Measurements from ENCODE around the gene G6PC2. TPM values are rescaled to one million over a fixed set of nuclear protein-coding genes. Genes with fewer than 3 reads are reported as not detected.
A peak's percentile ranks its signal among the peaks of the same experiment; 100 is the strongest.

The G6PC2 gene
- total RNA-seq, 5 donors from 2014 or later (not counting 1 experiment from before 2014, with no cell fraction given): not detected

GRCh38 chr2:168945508-168945907, 44.4 kb downstream of the G6PC2 start:
- H3K4me3 ChIP-seq (ENCODE audit: control insufficient read depth in 1 of 2, extremely low read depth in 1 of 2, low read length in 1 of 2): no peak overlapping the region
- H3K27me3 ChIP-seq (replicated peaks in 1 of 2; ENCODE audit: control insufficient read depth in 2 of 2, extremely low read depth in 1 of 2, insufficient read depth in 2 of 2, low read length in 1 of 2): no peaks in the 10 kb centered on the region
- no peak overlapping the region for H3K27ac ChIP-seq (ENCODE audit: low read length)
- peaks cover 4 to 7% of the 10 kb centered on the region in 2 donors for H3K27me3 Mint-ChIP-seq
- H3K4me3 Mint-ChIP-seq: no peak overlapping the region
- no peaks in the 10 kb centered on the region for H3K36me3 Mint-ChIP-seq
- H3K4me1 ChIP-seq (ENCODE audit: control insufficient read depth in 1 of 2, extremely low read depth in 1 of 2, insufficient read depth in 2 of 2, low read length in 2 of 2): no peaks in the 10 kb centered on the region
- CTCF ChIA-PET: interaction anchor here (0.6 to 1.5 kb wide), 3 partner anchors 9 to 605 kb away, joined by 3 to 4 read pairs (median 3); no protein-coding TSS in a partner anchor
- no peaks in the 10 kb centered on the region for H3K36me3 ChIP-seq (ENCODE audit: control insufficient read depth in 2 of 2, extremely low read depth in 1 of 2, insufficient read depth in 1 of 2, low read length in 1 of 2)
- WGBS (ENCODE audit: insufficient coverage): 100% methylated on average over 1 of the region's 4 CpGs
- peaks cover 0 to 2% (median 0%) of the 10 kb centered on the region in 3 donors for H3K4me1 Mint-ChIP-seq
- H3K27ac Mint-ChIP-seq: no peak overlapping the region
- H3K9me3 Mint-ChIP-seq: no peaks in the 10 kb centered on the region
- no peaks in the 10 kb centered on the region for H3K9me3 ChIP-seq
- ATAC-seq (replicated peaks in 1 of 4) (no peak), DNase-seq (no peak)
- POLR2A ChIA-PET: no interaction called here

DNA sequence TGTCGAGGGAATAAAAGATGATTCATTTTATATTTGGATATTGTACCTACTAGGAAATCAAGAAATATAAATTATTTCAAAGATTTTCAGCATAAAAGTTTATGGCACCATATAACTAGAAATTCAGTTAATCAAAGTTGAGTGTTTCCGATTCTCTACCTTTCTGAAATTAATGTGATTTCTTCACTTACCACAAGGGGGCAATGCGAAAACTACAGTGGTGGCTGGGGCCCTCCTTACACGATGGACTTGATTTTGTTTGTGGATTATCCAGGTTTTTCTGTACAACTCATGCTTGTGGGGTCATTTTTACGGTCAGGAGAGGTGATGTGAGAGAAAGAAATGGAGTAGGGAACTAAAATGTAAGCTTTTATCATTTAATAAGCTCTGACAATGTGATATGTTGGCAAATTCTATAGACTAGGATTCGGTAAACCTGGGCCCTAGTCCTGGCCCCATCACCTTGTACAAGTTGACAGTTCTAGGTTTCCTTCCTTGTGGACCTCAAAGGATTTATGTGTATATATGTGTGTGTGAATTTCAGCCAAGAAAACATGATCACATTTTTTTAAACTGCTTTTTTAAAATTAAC, 47.6 kb downstream of the G6PC2 start:
- no peaks in the 10 kb centered on the region for H3K36me3 ChIP-seq (ENCODE audit: control insufficient read depth in 2 of 2, extremely low read depth in 1 of 2, insufficient read depth in 1 of 2, low read length in 1 of 2)
- Mint-ChIP-seq H3K4me3 (no peak overlapping the region), H3K27ac (no peak overlapping the region), H3K4me1 (peaks cover 0 to 2% (median 0%) of the 10 kb centered on the region in 3 donors), H3K9me3 (peaks cover 4 to 18% (median 7%) of the 10 kb centered on the region in 3 donors), H3K27me3 (peaks cover 4 to 7% of the 10 kb centered on the region in 2 donors), H3K36me3 (no peaks in the 10 kb centered on the region)
- no peak overlapping the region for H3K27ac ChIP-seq (ENCODE audit: low read length)
- DNase-seq (peak in 2 of 35 experiments; percentile 2 to 28), ATAC-seq (replicated peaks in 1 of 4) (peak in 1 of 4 experiments; percentile 45)
- H3K4me3 ChIP-seq (ENCODE audit: control insufficient read depth in 1 of 2, extremely low read depth in 1 of 2, low read length in 1 of 2): no peak overlapping the region
- H3K4me1 ChIP-seq (ENCODE audit: control insufficient read depth in 1 of 2, extremely low read depth in 1 of 2, insufficient read depth in 2 of 2, low read length in 2 of 2): no peaks in the 10 kb centered on the region
- H3K9me3 ChIP-seq: no peaks in the 10 kb centered on the region
- CTCF ChIA-PET: interaction anchor here (0.6 to 1.4 kb wide), 5 partner anchors 9 to 138 kb away, joined by 3 to 5 read pairs (median 3); no protein-coding TSS in a partner anchor
- H3K27me3 ChIP-seq (replicated peaks in 1 of 2; ENCODE audit: control insufficient read depth in 2 of 2, extremely low read depth in 1 of 2, insufficient read depth in 2 of 2, low read length in 1 of 2): no peaks in the 10 kb centered on the region
- POLR2A ChIA-PET: no interaction called here
- no CpG with 5 or more reads among the region's 6 CpGs for WGBS (ENCODE audit: insufficient coverage)

DNA sequence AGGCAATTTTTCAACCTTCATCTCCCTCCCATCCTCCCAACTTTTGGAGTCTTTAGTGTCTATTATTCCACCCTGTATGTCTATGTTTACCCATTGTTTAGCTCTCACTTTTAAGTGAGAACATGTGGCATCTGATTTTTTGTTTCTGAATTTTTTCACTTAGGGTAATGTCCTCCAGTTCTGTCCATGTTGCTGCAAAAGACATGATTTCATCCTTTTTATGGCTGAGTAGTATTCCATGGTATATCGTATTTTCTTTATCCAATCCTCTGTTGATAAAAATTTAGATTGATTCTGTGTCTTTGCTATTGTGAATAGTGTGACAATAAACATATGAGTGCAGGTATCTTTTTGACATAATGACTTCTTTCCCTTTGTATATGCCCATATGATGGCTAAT, 48.2 kb downstream of the G6PC2 start:
- H3K4me1 Mint-ChIP-seq: peaks cover 0 to 2% (median 0%) of the 10 kb centered on the region in 3 donors
- Histone ChIP-seq H3K4me1 (ENCODE audit: control insufficient read depth in 1 of 2, extremely low read depth in 1 of 2, insufficient read depth in 2 of 2, low read length in 2 of 2) (no peaks in the 10 kb centered on the region), H3K36me3 (ENCODE audit: control insufficient read depth in 2 of 2, extremely low read depth in 1 of 2, insufficient read depth in 1 of 2, low read length in 1 of 2) (no peaks in the 10 kb centered on the region), H3K9me3 (no peaks in the 10 kb centered on the region), H3K27ac (ENCODE audit: low read length) (no peak overlapping the region), H3K27me3 (replicated peaks in 1 of 2; ENCODE audit: control insufficient read depth in 2 of 2, extremely low read depth in 1 of 2, insufficient read depth in 2 of 2, low read length in 1 of 2) (no peaks in the 10 kb centered on the region), H3K4me3 (ENCODE audit: control insufficient read depth in 1 of 2, extremely low read depth in 1 of 2, low read length in 1 of 2) (no peak overlapping the region)
- ChIA-PET CTCF (interaction anchor here (0.6 to 1.4 kb wide), 5 partner anchors 8 to 150 kb away, joined by 3 to 5 read pairs (median 3); no protein-coding TSS in a partner anchor), POLR2A (no interaction called here)
- peaks cover 4 to 21% (median 10%) of the 10 kb centered on the region in 3 donors for H3K9me3 Mint-ChIP-seq
- H3K36me3 Mint-ChIP-seq: no peaks in the 10 kb centered on the region
- ATAC-seq (replicated peaks in 1 of 4) (no peak), DNase-seq (no peak)
- peaks cover 6 to 9% of the 10 kb centered on the region in 2 donors for H3K27me3 Mint-ChIP-seq
- WGBS (ENCODE audit: insufficient coverage): no CpG with 5 or more reads among the region's 1 CpG
- H3K27ac Mint-ChIP-seq: no peak overlapping the region
- no peak overlapping the region for H3K4me3 Mint-ChIP-seq

DNA sequence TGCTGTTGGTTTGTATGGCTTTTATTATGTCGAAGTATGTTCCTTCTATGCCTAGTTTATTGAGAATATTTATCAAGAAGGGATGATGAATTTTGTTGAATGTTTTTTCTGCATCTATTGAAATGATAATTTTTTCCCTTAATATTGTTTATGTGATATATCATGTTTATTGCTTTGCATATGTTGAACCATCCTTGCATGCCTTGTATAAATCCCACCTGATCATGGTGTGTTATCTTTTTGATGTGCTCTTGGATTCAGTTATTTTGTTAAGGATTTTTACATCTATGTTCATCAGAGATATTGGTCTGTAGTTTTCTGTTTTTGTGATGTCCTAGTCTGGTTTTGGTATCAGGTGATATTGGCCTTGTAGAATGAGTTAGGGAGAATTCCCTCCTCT, 50.8 kb downstream of the G6PC2 start:
- Histone ChIP-seq H3K27me3 (replicated peaks in 1 of 2; ENCODE audit: control insufficient read depth in 2 of 2, extremely low read depth in 1 of 2, insufficient read depth in 2 of 2, low read length in 1 of 2) (no peaks in the 10 kb centered on the region), H3K36me3 (ENCODE audit: control insufficient read depth in 2 of 2, extremely low read depth in 1 of 2, insufficient read depth in 1 of 2, low read length in 1 of 2) (no peaks in the 10 kb centered on the region), H3K4me3 (ENCODE audit: control insufficient read depth in 1 of 2, extremely low read depth in 1 of 2, low read length in 1 of 2) (no peak overlapping the region), H3K27ac (ENCODE audit: low read length) (no peak overlapping the region), H3K9me3 (no peaks in the 10 kb centered on the region), H3K4me1 (ENCODE audit: control insufficient read depth in 1 of 2, extremely low read depth in 1 of 2, insufficient read depth in 2 of 2, low read length in 2 of 2) (no peaks in the 10 kb centered on the region)
- H3K36me3 Mint-ChIP-seq: no peaks in the 10 kb centered on the region
- ATAC-seq (replicated peaks in 1 of 4) (no peak), DNase-seq (no peak)
- H3K4me1 Mint-ChIP-seq: peaks cover 0 to 2% (median 0%) of the 10 kb centered on the region in 3 donors
- no peak overlapping the region for H3K4me3 Mint-ChIP-seq
- peaks cover 4 to 22% (median 10%) of the 10 kb centered on the region in 3 donors for H3K9me3 Mint-ChIP-seq
- POLR2A ChIA-PET: no interaction called here
- H3K27me3 Mint-ChIP-seq: peaks cover 2 to 13% of the 10 kb centered on the region in 2 donors
- no peak overlapping the region for H3K27ac Mint-ChIP-seq
- CTCF ChIA-PET: interaction anchor here (0.6 to 1.1 kb wide), 3 partner anchors 14 to 627 kb away, joined by 3 to 6 read pairs (median 3); no protein-coding TSS in a partner anchor
- no CpG with 5 or more reads among the region's 1 CpG for WGBS (ENCODE audit: insufficient coverage)

DNA sequence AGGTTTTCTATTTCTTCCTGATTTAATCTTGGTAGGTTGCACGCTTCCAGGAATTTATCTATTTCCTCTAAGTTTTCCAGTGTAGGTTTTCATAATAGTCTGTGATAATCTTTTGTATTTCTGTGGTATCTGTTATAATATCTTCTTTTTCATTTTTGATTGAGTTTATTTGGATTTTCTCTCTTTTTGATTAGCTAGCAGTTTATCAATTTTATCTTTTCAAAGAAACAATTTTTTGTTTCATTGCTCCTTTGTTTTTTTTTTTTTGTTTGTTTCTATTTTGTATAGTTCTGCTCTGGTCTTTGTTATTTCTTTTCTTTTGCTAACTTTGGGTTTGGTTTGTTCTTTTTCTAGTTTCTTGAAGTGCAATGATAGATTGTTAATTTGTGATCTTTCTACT, 51.3 kb downstream of the G6PC2 start:
- no peak overlapping the region for H3K27ac ChIP-seq (ENCODE audit: low read length)
- Mint-ChIP-seq H3K27ac (no peak overlapping the region), H3K4me3 (no peak overlapping the region), H3K9me3 (peaks cover 4 to 22% (median 10%) of the 10 kb centered on the region in 3 donors), H3K36me3 (no peaks in the 10 kb centered on the region), H3K4me1 (peaks cover 0 to 2% (median 0%) of the 10 kb centered on the region in 3 donors), H3K27me3 (peaks cover 2 to 14% of the 10 kb centered on the region in 2 donors)
- no peaks in the 10 kb centered on the region for H3K4me1 ChIP-seq (ENCODE audit: control insufficient read depth in 1 of 2, extremely low read depth in 1 of 2, insufficient read depth in 2 of 2, low read length in 2 of 2)
- WGBS (ENCODE audit: insufficient coverage): no CpG with 5 or more reads among the region's 1 CpG
- ATAC-seq (replicated peaks in 1 of 4) (no peak), DNase-seq (no peak)
- no peaks in the 10 kb centered on the region for H3K27me3 ChIP-seq (replicated peaks in 1 of 2; ENCODE audit: control insufficient read depth in 2 of 2, extremely low read depth in 1 of 2, insufficient read depth in 2 of 2, low read length in 1 of 2)
- ChIA-PET CTCF (interaction anchor here (0.6 to 1.1 kb wide), 4 partner anchors 15 to 627 kb away, joined by 3 to 6 read pairs (median 4); no protein-coding TSS in a partner anchor), POLR2A (no interaction called here)
- H3K9me3 ChIP-seq: no peaks in the 10 kb centered on the region
- H3K36me3 ChIP-seq (ENCODE audit: control insufficient read depth in 2 of 2, extremely low read depth in 1 of 2, insufficient read depth in 1 of 2, low read length in 1 of 2): no peaks in the 10 kb centered on the region
- H3K4me3 ChIP-seq (ENCODE audit: control insufficient read depth in 1 of 2, extremely low read depth in 1 of 2, low read length in 1 of 2): no peak overlapping the region

GRCh38 chr2:168954256-168954655, 53.2 kb downstream of the G6PC2 start:
- Mint-ChIP-seq H3K27ac (no peak overlapping the region), H3K4me1 (no peaks in the 10 kb centered on the region), H3K9me3 (peaks cover 4 to 22% (median 10%) of the 10 kb centered on the region in 3 donors), H3K27me3 (peaks cover 2 to 14% of the 10 kb centered on the region in 2 donors), H3K4me3 (no peak overlapping the region), H3K36me3 (no peaks in the 10 kb centered on the region)
- Histone ChIP-seq H3K4me3 (ENCODE audit: control insufficient read depth in 1 of 2, extremely low read depth in 1 of 2, low read length in 1 of 2) (no peak overlapping the region), H3K36me3 (ENCODE audit: control insufficient read depth in 2 of 2, extremely low read depth in 1 of 2, insufficient read depth in 1 of 2, low read length in 1 of 2) (no peaks in the 10 kb centered on the region), H3K27me3 (replicated peaks in 1 of 2; ENCODE audit: control insufficient read depth in 2 of 2, extremely low read depth in 1 of 2, insufficient read depth in 2 of 2, low read length in 1 of 2) (no peaks in the 10 kb centered on the region), H3K4me1 (ENCODE audit: control insufficient read depth in 1 of 2, extremely low read depth in 1 of 2, insufficient read depth in 2 of 2, low read length in 2 of 2) (no peaks in the 10 kb centered on the region), H3K27ac (ENCODE audit: low read length) (no peak overlapping the region), H3K9me3 (no peaks in the 10 kb centered on the region)
- ChIA-PET POLR2A (no interaction called here), CTCF (interaction anchor here in 1 of 2 donors (0.6 kb wide), 1 partner anchor 86 kb away, joined by 3 read pairs; no protein-coding TSS in a partner anchor)
- DNase-seq (no peak), ATAC-seq (replicated peaks in 1 of 4) (no peak)

Measured in T-cell (primary cell).